Stimulated activated CD8-positive, alpha-beta memory T cell treated with anti-CD3 and anti-CD28 coated beads, Interleukin-15, amount 100 ng/mL, for 24 hours (primary cell): ENCODE measurements around the gene OR6B1.
"Not testable (repeated sequence)": the region's sequence is repeated elsewhere in the genome, so short reads cannot be mapped to it uniquely, and the experiment has no call there.

Source experiments
- DNase-seq: peaks from one replicate; pipeline ENCODE4 v3.0.0-alpha.2; 2020; ENCODE audit warnings: low read depth

The OR6B1 gene

GRCh38 chr7:144038887-144039286 lies 38.8 kb downstream of the OR6B1 start:
- no peak for DNase-seq

- DNase-seq: no peak
These were observed 48.5 kb downstream of the OR6B1 start, which contains the start of gene OR2A5 for GRCh38 chr7:144048648-144049047. Gene OR2A5 (plus strand): TSS chr7:144048948. CDS start chr7:144050402, 1,454 bp downstream.

GRCh38 chr7:144049491-144049890 lies 49.4 kb downstream of the OR6B1 start:
- DNase-seq: no peak

- DNase-seq: no peak
These were observed 50.0 kb downstream of the OR6B1 start for GRCh38 chr7:144050093-144050492.

GRCh38 chr7:144050884-144051283 lies 50.8 kb downstream of the OR6B1 start:
- not testable (repeated sequence) for DNase-seq

- no peak for DNase-seq
These were observed 57.8 kb downstream of the OR6B1 start for GRCh38 chr7:144057954-144058353.
